Hepatocyte (in vitro differentiated cells): ENCODE measurements around the gene RCAN2.

Source experiments
- EZH2 ChIP-seq: fragments of 200-600 bp; sonication (generic); IDR thresholded peaks from 2 replicates; pipeline ENCODE4 v1.6.1; 2016; ENCODE audit warnings: antibody characterized with exemption, mild to moderate bottlenecking, borderline replicate concordance
- EZH2phosphoT487 ChIP-seq: fragments of 200-600 bp; sonication (generic); IDR thresholded peaks from one replicate; pipeline ENCODE4 v1.6.1; 2018; ENCODE audit warnings: antibody characterized with exemption, mild to moderate bottlenecking, low read depth, moderate library complexity; ENCODE audit not compliant: unreplicated experiment, severe bottlenecking
- TF ChIP-seq, protein P1 (sequence below): fragments of 200-600 bp; sonication (generic); IDR thresholded peaks from 2 replicates; pipeline ENCODE4 v1.5.1; 2016; ENCODE audit warnings: antibody characterized with exemption, mild to moderate bottlenecking; ENCODE audit not compliant: poor library complexity

DNA sequence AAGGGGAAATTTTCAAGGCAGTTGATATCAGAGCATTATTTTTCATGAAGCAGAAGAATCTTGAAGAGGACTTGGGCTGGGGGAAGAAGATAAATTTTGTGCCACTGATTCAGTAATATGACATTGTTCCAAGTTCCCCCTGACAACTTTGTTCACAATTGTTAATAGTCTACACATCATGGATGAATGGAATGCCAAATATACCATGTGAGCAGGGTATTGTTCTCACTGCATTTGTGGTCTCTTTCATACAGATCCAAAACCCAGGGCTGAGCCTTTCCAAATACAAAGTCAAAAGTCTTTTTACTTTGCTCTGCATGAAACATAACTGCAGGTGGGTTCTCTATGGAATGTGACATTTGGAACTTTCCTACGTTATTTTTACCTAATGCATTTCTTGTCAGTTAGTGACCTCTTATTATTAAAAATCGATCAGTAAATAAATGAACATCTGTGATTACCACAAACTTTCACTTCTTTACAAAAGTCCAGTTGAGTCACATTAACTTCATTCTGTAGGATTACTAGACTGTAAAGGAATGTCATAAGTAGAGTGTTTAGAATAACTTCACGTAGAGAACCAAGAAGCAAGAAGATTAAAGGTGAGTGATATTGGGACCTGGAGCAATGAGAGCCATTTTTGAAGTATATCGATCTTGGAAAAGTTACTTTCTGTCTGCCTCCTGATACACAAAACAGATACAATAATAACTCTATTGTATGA is 100.9 kb downstream of the RCAN2 start:
- TF ChIP-seq, protein P1, sequence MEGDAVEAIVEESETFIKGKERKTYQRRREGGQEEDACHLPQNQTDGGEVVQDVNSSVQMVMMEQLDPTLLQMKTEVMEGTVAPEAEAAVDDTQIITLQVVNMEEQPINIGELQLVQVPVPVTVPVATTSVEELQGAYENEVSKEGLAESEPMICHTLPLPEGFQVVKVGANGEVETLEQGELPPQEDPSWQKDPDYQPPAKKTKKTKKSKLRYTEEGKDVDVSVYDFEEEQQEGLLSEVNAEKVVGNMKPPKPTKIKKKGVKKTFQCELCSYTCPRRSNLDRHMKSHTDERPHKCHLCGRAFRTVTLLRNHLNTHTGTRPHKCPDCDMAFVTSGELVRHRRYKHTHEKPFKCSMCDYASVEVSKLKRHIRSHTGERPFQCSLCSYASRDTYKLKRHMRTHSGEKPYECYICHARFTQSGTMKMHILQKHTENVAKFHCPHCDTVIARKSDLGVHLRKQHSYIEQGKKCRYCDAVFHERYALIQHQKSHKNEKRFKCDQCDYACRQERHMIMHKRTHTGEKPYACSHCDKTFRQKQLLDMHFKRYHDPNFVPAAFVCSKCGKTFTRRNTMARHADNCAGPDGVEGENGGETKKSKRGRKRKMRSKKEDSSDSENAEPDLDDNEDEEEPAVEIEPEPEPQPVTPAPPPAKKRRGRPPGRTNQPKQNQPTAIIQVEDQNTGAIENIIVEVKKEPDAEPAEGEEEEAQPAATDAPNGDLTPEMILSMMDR, result no peak
- TF ChIP-seq EZH2 (no peak), EZH2phosphoT487 (no peak)
